HG02588 (cell line): ENCODE data around the gene C5orf15.

Source experiments
- ATAC-seq: cut with Tn5 transposase; IDR thresholded peaks from one replicate; pipeline ENCODE4 v1.9.1; 2021; ENCODE audit warnings: mild to moderate bottlenecking, moderate library complexity; ENCODE audit not compliant: unreplicated experiment

C5orf15 gene

GRCh38 chr5:133968204-133968980 lies at the start of gene C5orf15:
Gene C5orf15, minus strand, starts transcription at chr5:133968625. Its CDS starts 41 bp downstream, at chr5:133968584.
- peak; percentile 95 for ATAC-seq

GRCh38 chr5:134008266-134008749 lies 39.9 kb upstream of the C5orf15 start:
- ATAC-seq = no peak

- no peak for ATAC-seq
Measured at GRCh38 chr5:134007581-134008265, 39.3 kb upstream of the C5orf15 start.

GRCh38 chr5:134006115-134006514 lies 37.7 kb upstream of the C5orf15 start:
- ATAC-seq = no peak

GRCh38 chr5:134005417-134006061 lies 37.1 kb upstream of the C5orf15 start:
- ATAC-seq = no peak

- peak; percentile 78 for ATAC-seq
Measured at GRCh38 chr5:134004626-134005416, 36.4 kb upstream of the C5orf15 start, which contains the start of gene VDAC1. Gene VDAC1, minus strand, starts transcription at chr5:134004975. Its CDS starts 11,963 bp downstream, at chr5:133993012.

- peak; percentile 29 for ATAC-seq
Measured at GRCh38 chr5:134003817-134004625, 35.6 kb upstream of the C5orf15 start.

GRCh38 chr5:134003064-134003816 lies 34.8 kb upstream of the C5orf15 start:
- ATAC-seq = no peak

GRCh38 chr5:134001938-134002731 lies 33.7 kb upstream of the C5orf15 start:
- ATAC-seq = no peak

- no peak for ATAC-seq
Measured at GRCh38 chr5:134000696-134001453, 32.5 kb upstream of the C5orf15 start.

GRCh38 chr5:134000091-134000511 lies 31.7 kb upstream of the C5orf15 start:
- no peak for ATAC-seq

GRCh38 chr5:133998807-133999206 lies 30.4 kb upstream of the C5orf15 start:
- ATAC-seq = no peak

- ATAC-seq = no peak
Measured at GRCh38 chr5:133998042-133998441, 29.6 kb upstream of the C5orf15 start.

- no peak for ATAC-seq
Measured at GRCh38 chr5:133996683-133997252, 28.3 kb upstream of the C5orf15 start.

GRCh38 chr5:133995883-133996563 lies 27.6 kb upstream of the C5orf15 start:
- no peak for ATAC-seq

GRCh38 chr5:133995341-133995740 lies 26.9 kb upstream of the C5orf15 start:
- ATAC-seq = no peak

GRCh38 chr5:133994990-133995333 lies 26.5 kb upstream of the C5orf15 start:
- no peak for ATAC-seq
